Body of pancreas (tissue), 4 donors: ENCODE results near the gene LMO1.

Experiments used
- CTCF ChIP-seq, 7 experiments: fragments of 450-650 bp in 4 of 7; fragments of 200-600 bp in 3 of 7; sonication (generic) in 3 of 7; IDR thresholded peaks; one replicate each; pipeline ENCODE4 v1.5.1; 2016 to 2019; ENCODE audit warnings: antibody characterized with exemption in 7 of 7
- POLR2A ChIP-seq, 3 donors: fragments of 450-650 bp; IDR thresholded peaks; one replicate each; pipeline ENCODE4 v1.6.1; 2016; ENCODE audit warnings: antibody characterized with exemption in 3 of 3, mild to moderate bottlenecking in 2 of 3

- TF ChIP-seq CTCF (IDR thresholded peaks at IDR 0.05) (no peak), POLR2A (IDR thresholded peaks at IDR 0.05) (no peak)
These were observed 439 bp downstream of the LMO1 start for GRCh38 chr11:8263109-8263768.
